ENCODE results near the gene ARHGEF12. TPM values are rescaled to one million over a fixed set of nuclear protein-coding genes. Genes with fewer than 3 reads are reported as not detected.

ARHGEF12 gene
- 97.4 and 151 TPM in 2 replicates for total RNA-seq

DNA sequence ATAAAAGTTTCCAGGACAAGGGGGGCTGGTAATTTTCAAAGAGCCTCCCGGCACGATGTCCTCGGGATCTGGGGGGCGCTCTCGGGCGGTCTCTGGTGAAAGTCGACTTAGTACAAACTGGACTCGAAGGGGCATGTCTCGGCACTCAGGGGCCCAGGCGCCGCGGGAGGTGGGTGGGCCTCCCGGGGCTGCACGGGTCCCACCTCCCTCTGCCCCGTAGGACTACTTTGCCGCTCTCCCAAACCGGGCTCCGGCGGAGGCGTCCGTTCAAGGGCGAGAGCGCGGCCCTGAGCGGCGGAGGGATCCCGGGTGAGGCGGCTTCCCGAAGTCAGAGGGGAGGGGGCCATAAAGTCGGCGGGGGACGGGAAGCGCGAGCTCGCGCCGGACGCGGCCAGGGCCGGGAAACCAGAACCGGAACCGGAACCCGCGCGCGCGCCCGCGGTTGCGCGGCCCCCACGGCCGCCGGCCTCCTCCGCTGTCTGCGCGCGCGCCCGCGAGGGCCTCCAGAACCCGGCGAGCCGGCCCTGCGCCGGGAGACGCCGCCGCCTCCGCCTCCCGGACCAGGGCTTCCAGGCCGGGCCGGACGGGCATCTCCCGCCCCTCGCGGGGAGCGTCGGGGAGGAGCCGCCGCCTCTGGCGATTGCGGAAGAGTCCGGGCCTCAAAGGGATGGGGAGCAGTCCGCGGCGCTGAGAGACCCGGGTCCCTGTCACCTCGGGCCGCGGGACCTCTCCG, at the start of gene ARHGEF12:
ARHGEF12 (plus strand) TSS at position 506 of the 733 bp plus-strand sequence. CDS start 831 bp downstream, outside the sequence.

DNA sequence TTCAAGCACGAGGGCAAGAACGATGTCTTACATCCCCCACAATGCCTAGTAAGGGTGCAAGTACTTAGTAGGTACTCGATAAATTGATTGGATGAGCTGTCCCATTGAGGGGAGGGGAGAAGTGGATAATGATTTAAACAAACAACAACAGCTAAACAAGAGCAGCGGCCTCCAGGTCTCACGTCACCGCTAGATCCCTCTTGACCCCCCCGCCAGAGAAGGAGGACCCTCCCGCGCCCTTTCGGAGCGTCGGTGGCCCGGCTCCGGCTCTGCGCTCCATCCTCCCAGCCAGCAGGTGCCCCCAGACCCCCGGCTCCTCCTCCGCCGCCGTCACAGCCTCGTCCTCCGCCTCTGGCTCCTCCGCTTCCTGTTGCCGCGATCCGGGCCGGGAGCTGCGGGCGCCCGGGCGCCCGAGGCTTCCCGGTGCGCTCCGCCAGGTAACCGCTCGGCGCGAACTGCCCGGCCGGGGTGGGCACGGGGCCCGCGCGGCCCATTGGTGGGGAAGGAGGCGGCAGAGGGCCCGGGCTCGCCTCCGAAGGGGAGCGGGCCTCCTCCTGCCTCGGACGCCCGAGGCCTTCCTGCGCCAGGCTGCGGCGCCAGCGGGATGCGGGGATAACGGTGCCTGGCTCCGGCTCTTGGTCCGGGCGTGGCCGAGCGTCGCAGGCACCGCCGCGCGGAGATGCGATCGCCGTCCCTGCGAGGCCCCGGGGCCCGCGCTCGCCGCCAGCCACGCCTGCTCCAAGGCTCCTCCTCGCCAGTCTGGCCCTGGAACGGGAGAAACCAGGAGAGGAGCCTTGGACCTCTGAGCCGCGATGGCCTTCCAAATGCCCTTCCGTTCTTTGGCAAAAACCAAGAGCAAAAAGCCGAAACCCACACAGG, 11.0 kb upstream of the ARHGEF12 start, which contains the start of gene TLCD5:
TLCD5 (plus strand) TSS at position 368 of the 879 bp plus-strand sequence. CDS start 2,143 bp downstream, outside the sequence.

DNA sequence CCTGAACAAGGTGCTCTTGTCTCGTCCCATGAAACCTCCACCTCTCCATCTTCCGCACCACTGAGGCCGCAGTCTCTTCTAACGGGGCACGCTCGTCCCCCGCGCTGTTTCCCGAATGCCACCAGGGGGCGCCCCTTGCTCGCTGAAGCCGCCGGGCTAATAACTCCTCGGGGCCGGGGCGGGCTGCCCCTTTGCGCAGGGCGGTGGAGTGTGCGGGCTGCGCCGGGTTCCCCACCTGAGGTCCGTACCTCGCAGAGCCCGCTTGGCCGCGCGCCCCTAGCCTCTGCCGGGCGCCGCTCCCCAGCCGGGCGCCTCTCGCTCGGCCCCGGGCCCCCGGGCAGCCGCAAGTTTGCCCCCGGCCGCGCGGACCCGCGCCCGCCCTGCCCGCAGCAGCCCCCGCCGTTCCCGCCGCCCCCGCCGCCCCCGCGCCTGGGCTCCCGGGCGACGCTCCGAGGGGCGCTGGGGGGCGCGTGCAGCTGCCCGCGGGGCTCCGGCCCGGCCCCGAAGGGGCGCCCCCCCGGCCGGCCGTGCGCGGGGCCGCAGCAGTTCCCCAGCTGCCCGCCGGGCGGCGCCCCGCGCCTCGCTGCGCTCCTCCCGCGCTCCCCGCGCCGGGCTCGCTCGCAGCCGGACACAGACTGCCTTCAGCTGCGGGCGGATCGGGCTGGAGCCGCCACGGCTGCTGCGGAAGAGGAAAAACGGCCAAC, 175.1 kb downstream of the ARHGEF12 start, which contains the start of gene GRIK4:
GRIK4 (plus strand) TSS at position 633 of the 704 bp plus-strand sequence. CDS start 148,571 bp downstream, outside the sequence.

Other genes with a start within 250 kb of the ARHGEF12 start
- gene TRIM29, start 198.3 kb upstream of the ARHGEF12 start, total RNA-seq, result 232 and 1,029 TPM in 2 replicates
- gene OAF, start 125.4 kb upstream of the ARHGEF12 start, total RNA-seq, result 8.9 and 21.0 TPM in 2 replicates
- 0.43 and 0.68 TPM in 2 replicates for gene POU2F3, start 96.3 kb upstream of the ARHGEF12 start, total RNA-seq
- gene TLCD5, start 11.1 kb upstream of the ARHGEF12 start, total RNA-seq, result 1.4 and 2.2 TPM in 2 replicates
- not detected in 2 replicates for gene GRIK4, start 175.3 kb downstream of the ARHGEF12 start, total RNA-seq

Measured in nasal cavity respiratory epithelium epithelial cell of viscerocranial mucosa (primary cell).